Fibroblast of lung (primary cell): ENCODE results near the gene MITF.

Experiments
- CTCF ChIP-seq, 2 donors: IDR thresholded peaks in 1 of 2; conservative IDR thresholded peaks in 1 of 2; 1 replicate in 1 of 2; 2 replicates in 1 of 2; pipeline ENCODE4 v1.5.1; 2011 to 2012; ENCODE audit warnings: low read length in 2 of 2, control low read depth in 1 of 2, inconsistent platforms in 1 of 2, low read depth in 1 of 2, mild to moderate bottlenecking in 1 of 2
- EZH2 ChIP-seq: IDR thresholded peaks from 2 replicates; pipeline ENCODE4 v1.5.1; 2012; ENCODE audit warnings: low read length, control low read depth, mild to moderate bottlenecking; ENCODE audit errors: missing control alignments

DNA sequence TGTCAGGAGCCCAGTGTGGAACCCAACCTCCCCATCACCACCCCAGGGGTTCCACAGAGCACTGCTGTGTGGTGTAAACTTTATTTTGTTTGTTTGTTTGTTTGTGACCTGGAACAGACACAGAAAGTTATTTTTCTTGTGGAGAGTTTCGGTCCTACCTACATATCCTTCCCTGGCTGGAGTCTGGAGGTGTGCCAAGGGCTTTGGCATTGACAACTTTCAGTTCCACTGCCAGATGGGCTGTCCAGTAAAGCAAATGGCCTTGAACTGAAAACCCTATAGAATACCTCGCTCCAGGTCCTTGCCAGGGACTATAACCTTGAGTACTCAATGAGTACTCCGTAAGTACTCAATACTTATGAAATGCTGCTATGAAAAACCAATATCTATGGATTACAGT, 103.5 kb downstream of the MITF start:
- TF ChIP-seq CTCF (conservative IDR thresholded peaks at IDR 0.05 in 1 of 2, IDR thresholded peaks at IDR 0.05 in 1 of 2; ENCODE audit: low read depth in 1 of 2, low read length in 2 of 2) (no peak), EZH2 (no peak)
